Vagina (tissue), 2 donors: ENCODE results near the gene MICAL3.

Source experiments
- POLR2AphosphoS5 ChIP-seq, 2 donors: sonication (generic); formaldehyde crosslinking; IDR thresholded peaks; one replicate each; pipeline ENCODE4 v1.9.0; 2017; ENCODE audit warnings: antibody characterized with exemption in 2 of 2, mild to moderate bottlenecking in 2 of 2, low read depth in 1 of 2; ENCODE audit not compliant: insufficient read depth in 1 of 2
- TF ChIP-seq, protein P1 (sequence below), 3 experiments: fragments of 450-650 bp in 2 of 3; fragments of 200-600 bp in 1 of 3; sonication (generic) in 1 of 3; IDR thresholded peaks; one replicate each; pipeline ENCODE4 v1.5.1; 2017 to 2019; ENCODE audit warnings: antibody characterized with exemption in 3 of 3, mild to moderate bottlenecking in 2 of 3, moderate library complexity in 2 of 3

DNA sequence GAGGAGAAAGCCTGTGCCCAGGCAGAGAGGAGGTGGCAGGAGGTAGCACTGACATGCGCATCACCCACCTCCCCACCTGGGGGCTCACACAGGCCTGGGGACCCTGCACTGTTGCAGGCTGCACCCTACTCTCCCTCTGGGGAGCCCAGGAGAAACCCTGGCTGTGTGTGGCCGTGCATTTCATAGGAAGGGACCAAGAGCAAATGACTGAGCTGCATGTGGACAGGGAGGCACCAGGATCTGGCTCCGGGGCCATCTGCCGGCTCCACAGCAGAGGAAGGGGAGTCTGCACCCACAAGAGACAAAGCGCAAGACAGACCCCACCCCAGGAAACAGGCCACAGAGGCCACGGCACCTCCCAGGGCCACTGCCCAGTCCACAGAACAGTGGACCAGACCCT is 272.8 kb downstream of the MICAL3 start:
- TF ChIP-seq, protein P1, sequence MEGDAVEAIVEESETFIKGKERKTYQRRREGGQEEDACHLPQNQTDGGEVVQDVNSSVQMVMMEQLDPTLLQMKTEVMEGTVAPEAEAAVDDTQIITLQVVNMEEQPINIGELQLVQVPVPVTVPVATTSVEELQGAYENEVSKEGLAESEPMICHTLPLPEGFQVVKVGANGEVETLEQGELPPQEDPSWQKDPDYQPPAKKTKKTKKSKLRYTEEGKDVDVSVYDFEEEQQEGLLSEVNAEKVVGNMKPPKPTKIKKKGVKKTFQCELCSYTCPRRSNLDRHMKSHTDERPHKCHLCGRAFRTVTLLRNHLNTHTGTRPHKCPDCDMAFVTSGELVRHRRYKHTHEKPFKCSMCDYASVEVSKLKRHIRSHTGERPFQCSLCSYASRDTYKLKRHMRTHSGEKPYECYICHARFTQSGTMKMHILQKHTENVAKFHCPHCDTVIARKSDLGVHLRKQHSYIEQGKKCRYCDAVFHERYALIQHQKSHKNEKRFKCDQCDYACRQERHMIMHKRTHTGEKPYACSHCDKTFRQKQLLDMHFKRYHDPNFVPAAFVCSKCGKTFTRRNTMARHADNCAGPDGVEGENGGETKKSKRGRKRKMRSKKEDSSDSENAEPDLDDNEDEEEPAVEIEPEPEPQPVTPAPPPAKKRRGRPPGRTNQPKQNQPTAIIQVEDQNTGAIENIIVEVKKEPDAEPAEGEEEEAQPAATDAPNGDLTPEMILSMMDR (IDR thresholded peaks at IDR 0.05) = no peak
- no peak for TF ChIP-seq POLR2AphosphoS5 (IDR thresholded peaks at IDR 0.05; ENCODE audit: insufficient read depth in 1 of 2, low read depth in 1 of 2)
